ENCODE measurements around the gene ALDH3B2.
"Not testable (repeated sequence)": the region's sequence is repeated elsewhere in the genome, so short reads cannot be mapped to it uniquely, and the experiment has no call there.

Gene ALDH3B2

GRCh38 chr11:67642173-67643120 lies 32.0 kb downstream of the ALDH3B2 start:
- no peak for DNase-seq (ENCODE audit: low read depth, low spot score)

- no peak for DNase-seq (ENCODE audit: low read depth, low spot score)
Observed at GRCh38 chr11:67641338-67642172, 32.9 kb downstream of the ALDH3B2 start.

- no peak for DNase-seq (ENCODE audit: low read depth, low spot score)
Observed at GRCh38 chr11:67640758-67641337, 33.6 kb downstream of the ALDH3B2 start.

- no peak for DNase-seq (ENCODE audit: low read depth, low spot score)
Observed at GRCh38 chr11:67640021-67640757, 34.2 kb downstream of the ALDH3B2 start.

- no peak for DNase-seq (ENCODE audit: low read depth, low spot score)
Observed at GRCh38 chr11:67639438-67639859, 35.0 kb downstream of the ALDH3B2 start, which contains the start of gene TBX10. Gene TBX10, minus strand, starts transcription at chr11:67639763. Its CDS starts 291 bp downstream, at chr11:67639472.

- DNase-seq (ENCODE audit: low read depth, low spot score) = no peak
Observed at GRCh38 chr11:67638535-67639437, 35.6 kb downstream of the ALDH3B2 start.

GRCh38 chr11:67637441-67637840 lies 37.0 kb downstream of the ALDH3B2 start:
- not testable (repeated sequence) for DNase-seq (ENCODE audit: low read depth, low spot score)

- DNase-seq (ENCODE audit: low read depth, low spot score) = no peak
Observed at GRCh38 chr11:67636962-67637361, 37.5 kb downstream of the ALDH3B2 start.

GRCh38 chr11:67635231-67635521 lies 39.2 kb downstream of the ALDH3B2 start:
- DNase-seq (ENCODE audit: low read depth, low spot score) = no peak

- DNase-seq (ENCODE audit: low read depth, low spot score) = no peak
Observed at GRCh38 chr11:67634366-67635230, 39.8 kb downstream of the ALDH3B2 start.

- no peak for DNase-seq (ENCODE audit: low read depth, low spot score)
Observed at GRCh38 chr11:67633758-67634365, 40.6 kb downstream of the ALDH3B2 start.

- no peak for DNase-seq (ENCODE audit: low read depth, low spot score)
Observed at GRCh38 chr11:67632982-67633755, 41.3 kb downstream of the ALDH3B2 start.

GRCh38 chr11:67632175-67632981 lies 42.0 kb downstream of the ALDH3B2 start:
- DNase-seq (ENCODE audit: low read depth, low spot score) = no peak

- DNase-seq (ENCODE audit: low read depth, low spot score) = no peak
Observed at GRCh38 chr11:67631853-67632174, 42.6 kb downstream of the ALDH3B2 start.

GRCh38 chr11:67631411-67631810 lies 43.0 kb downstream of the ALDH3B2 start:
- no peak for DNase-seq (ENCODE audit: low read depth, low spot score)

- DNase-seq (ENCODE audit: low read depth, low spot score) = no peak
Observed at GRCh38 chr11:67630943-67631331, 43.5 kb downstream of the ALDH3B2 start.

- peak; percentile 94 for DNase-seq (ENCODE audit: low read depth, low spot score)
Observed at GRCh38 chr11:67630228-67630942, 44.0 kb downstream of the ALDH3B2 start.

Data from activated naive CD8-positive, alpha-beta T cell treated with anti-CD3 and anti-CD28 coated beads, Interleukin-2, amount 50 U/mL, for 16 hours (primary cell).